ENCODE data around the gene EPYC.

GRCh38 chr12:91052026-91052425, 47.3 kb upstream of the EPYC start:
- no peak for TF ChIP-seq EZH2 (IDR thresholded peaks at IDR 0.05; ENCODE audit: low read length, unreplicated experiment)
- TF ChIP-seq CTCF (conservative IDR thresholded peaks at IDR 0.05; ENCODE audit: low read depth, low read length): no peak
- TF ChIP-seq EZH2phosphoT487 (IDR thresholded peaks at IDR 0.05; ENCODE audit: borderline replicate concordance, low read length): no peak

Data from PC-3 (cell line).